ELR (cell line): ENCODE results near the gene PAGE5.
A peak's percentile ranks its signal among the peaks of the same experiment; 100 is the strongest.

Experiments used
- DNase-seq: peaks from one replicate; pipeline ENCODE4 v3.0.0-alpha.2; 2015; ENCODE audit warnings: low read depth

Gene PAGE5

GRCh38 chrX:55220119-55220794 is at the start of gene PAGE5:
Gene PAGE5 (plus strand): TSS chrX:55220346. CDS start chrX:55221383, 1,037 bp downstream.
- no peak for DNase-seq

GRCh38 chrX:55187281-55187680 is 32.9 kb upstream of the PAGE5 start:
- peak; percentile 6 for DNase-seq

DNA sequence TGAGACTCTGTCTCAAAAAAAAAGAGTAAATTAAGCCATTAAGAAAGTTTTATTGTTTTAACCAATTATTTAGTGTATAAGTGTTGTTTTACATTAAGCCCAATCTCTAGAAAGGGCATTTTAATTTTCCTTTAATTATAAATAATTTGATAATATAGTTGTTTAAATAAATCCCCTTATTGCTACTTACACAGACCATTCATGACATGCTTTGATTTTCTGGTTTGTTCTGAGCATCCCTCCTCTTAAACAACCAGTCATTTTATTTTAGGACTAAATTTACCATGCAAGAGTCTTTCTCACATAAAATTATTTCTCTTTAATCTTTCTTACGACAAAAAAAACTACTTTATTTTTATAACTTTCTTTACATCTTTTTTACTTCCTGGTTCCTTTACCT is 23.5 kb upstream of the PAGE5 start:
- DNase-seq, result no peak

DNA sequence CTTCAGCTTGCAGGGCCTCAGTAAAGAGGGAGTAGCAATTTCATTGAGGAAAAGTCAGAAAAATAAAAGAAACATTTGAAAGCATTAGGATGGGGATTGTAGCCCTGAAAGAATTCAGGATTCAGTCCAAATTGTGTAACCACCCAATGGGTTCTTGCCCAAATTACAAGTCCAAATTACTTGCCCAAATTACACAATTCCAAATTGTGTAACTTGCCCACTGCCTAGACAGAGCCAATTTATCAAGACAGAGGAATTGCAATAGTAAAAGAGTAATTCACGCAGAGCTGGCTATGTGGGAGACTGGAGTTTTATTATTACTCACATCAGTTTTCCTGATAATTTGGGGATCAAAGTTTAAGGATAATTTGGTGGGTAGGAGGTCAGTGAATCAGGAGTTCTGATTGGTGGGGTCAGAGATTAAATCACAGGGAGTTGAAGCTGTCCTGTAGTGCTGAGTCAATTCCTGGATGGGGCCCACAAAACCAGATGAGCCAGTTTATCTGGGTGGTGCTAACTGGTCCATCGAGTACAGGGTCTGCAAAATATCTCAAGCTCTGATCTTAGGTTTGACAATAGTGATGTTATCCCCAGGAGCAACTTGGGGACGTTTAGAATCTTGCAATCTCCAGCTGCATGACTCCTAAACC is 18.1 kb upstream of the PAGE5 start:
- DNase-seq, result no peak

GRCh38 chrX:55206162-55206941 is 13.8 kb upstream of the PAGE5 start:
- DNase-seq, result no peak

GRCh38 chrX:55210931-55211677 is 9.0 kb upstream of the PAGE5 start:
- DNase-seq, result no peak

DNA sequence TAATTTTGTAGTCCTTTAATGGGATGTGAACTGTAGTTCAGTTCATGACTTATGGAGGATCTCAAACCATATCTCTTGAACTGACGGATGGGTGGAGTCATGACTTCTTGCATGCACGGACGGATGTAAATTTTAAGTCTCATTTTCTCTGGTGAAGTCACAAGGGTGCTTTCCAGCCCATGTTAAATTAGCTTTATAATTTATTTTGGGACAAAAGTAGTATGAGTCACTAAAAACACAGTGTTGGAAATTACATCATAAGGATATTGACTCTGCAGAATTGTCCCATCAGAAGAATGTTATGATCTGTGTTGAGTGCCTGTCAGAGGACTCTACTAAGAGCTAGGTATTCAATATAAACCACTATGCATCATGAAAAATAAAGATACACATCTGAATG is 6.8 kb upstream of the PAGE5 start:
- DNase-seq, result no peak

GRCh38 chrX:55240788-55241340 is 20.7 kb downstream of the PAGE5 start:
- no peak for DNase-seq

DNA sequence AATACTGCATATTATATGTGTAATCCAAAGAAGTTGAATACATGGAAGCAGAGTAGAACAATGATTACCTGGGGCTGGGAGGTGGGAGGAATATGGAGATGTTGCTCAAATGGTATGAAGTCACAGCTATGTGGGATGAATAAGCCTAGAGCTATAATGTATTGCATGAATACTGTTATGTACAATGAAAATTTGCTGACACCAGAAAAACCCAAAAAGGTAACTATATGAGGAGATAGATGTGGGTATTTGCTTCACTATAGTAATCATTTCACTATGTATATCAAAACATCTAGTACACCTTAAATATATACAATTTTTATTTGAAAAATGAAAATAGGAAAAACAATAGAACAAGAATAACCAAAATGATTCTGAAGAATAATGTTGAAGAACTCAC is 33.4 kb downstream of the PAGE5 start:
- DNase-seq, result no peak

GRCh38 chrX:55260806-55261205 is 40.7 kb downstream of the PAGE5 start:
- DNase-seq, result no peak

- no peak for DNase-seq
Observed at GRCh38 chrX:55264816-55265215, 44.7 kb downstream of the PAGE5 start, which contains the start of gene PAGE3. Gene PAGE3 (minus strand): TSS chrX:55264916. CDS start chrX:55263903, 1,013 bp downstream.
